ENCODE measurements around the gene SGPP1.
"Not testable (repeated sequence)": the region's sequence is repeated elsewhere in the genome, so short reads cannot be mapped to it uniquely, and the experiment has no call there.

Gene SGPP1

GRCh38 chr14:63676615-63677014 lies 51.2 kb downstream of the SGPP1 start:
- H3K36me3 Mint-ChIP-seq (ENCODE audit: low read depth) = peaks cover 14% of the 10 kb centered on the region
- H3K4me1 Mint-ChIP-seq (ENCODE audit: low read depth) = peaks cover 7% of the 10 kb centered on the region
- H3K4me3 Mint-ChIP-seq = no peak overlapping the region
- no peak overlapping the region for H3K27ac Mint-ChIP-seq
- no peak for DNase-seq (ENCODE audit: low spot score)
- no peaks in the 10 kb centered on the region for H3K9me3 Mint-ChIP-seq
- H3K27me3 Mint-ChIP-seq (ENCODE audit: low read depth) = no peaks in the 10 kb centered on the region

DNA sequence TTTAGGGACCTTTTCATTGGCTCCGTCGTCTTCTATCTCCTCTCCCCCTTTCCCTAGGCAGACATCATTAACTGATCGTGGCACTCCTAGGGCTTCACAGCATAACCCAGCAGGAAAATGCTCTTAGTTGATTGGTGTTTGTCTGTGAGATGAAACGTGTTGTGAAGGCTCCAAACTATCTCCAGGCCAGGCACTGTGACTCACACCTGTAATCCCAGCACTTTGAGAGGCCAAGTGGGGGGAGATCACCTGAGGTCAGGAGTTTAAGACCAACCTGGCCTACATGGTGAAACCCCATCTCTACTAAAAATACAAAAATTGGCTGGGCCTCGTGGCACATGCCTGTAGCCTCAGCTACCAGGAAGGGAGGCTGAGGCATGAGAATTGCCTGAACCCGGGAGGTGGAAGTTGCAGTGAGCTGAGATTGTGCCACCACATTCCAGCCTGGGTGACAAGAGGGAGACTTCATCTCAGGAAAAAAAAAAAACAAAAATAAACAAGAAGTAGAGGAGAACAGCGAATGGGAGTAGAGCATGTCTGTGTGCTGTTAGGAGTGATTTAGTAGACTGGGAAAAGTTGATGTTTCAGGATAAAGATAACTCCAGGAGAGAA lies 53.9 kb downstream of the SGPP1 start:
- Mint-ChIP-seq H3K9me3 (no peaks in the 10 kb centered on the region), H3K4me3 (no peak overlapping the region), H3K4me1 (ENCODE audit: low read depth) (peaks cover 7% of the 10 kb centered on the region), H3K27me3 (ENCODE audit: low read depth) (no peaks in the 10 kb centered on the region), H3K36me3 (ENCODE audit: low read depth) (peaks cover 4% of the 10 kb centered on the region), H3K27ac (no peak overlapping the region)
- DNase-seq (ENCODE audit: low spot score) = no peak

DNA sequence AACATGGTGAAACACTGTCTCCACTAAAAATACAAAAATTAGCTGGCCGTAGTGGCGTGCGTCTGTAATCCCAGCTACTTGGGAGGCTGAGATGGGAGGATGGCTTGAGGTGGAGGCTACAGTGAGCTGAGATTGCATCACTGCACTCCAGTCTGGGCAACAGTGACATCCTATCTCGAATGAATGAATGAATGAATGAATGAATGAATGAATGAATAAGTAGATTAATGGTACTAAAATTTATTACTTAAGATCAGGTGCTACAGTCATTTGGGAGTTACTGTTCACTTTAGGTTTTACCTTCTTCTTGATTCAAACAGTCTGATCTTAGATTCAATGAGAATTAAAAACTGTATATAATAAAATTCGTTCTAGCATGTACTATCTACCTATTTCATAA lies 54.6 kb downstream of the SGPP1 start:
- Mint-ChIP-seq H3K36me3 (ENCODE audit: low read depth) (peaks cover 4% of the 10 kb centered on the region), H3K9me3 (no peaks in the 10 kb centered on the region), H3K27me3 (ENCODE audit: low read depth) (no peaks in the 10 kb centered on the region), H3K4me1 (ENCODE audit: low read depth) (peaks cover 6% of the 10 kb centered on the region), H3K4me3 (no peak overlapping the region), H3K27ac (no peak overlapping the region)
- DNase-seq (ENCODE audit: low spot score) = no peak

GRCh38 chr14:63672417-63673180 lies 55.3 kb downstream of the SGPP1 start:
- Mint-ChIP-seq H3K27me3 (ENCODE audit: low read depth) (no peaks in the 10 kb centered on the region), H3K27ac (no peak overlapping the region), H3K4me1 (ENCODE audit: low read depth) (no peaks in the 10 kb centered on the region), H3K9me3 (no peaks in the 10 kb centered on the region), H3K36me3 (ENCODE audit: low read depth) (peaks cover 4% of the 10 kb centered on the region), H3K4me3 (no peak overlapping the region)
- DNase-seq (ENCODE audit: low spot score) = no peak

- Mint-ChIP-seq H3K36me3 (ENCODE audit: low read depth) (peaks cover 3% of the 10 kb centered on the region), H3K27me3 (ENCODE audit: low read depth) (no peaks in the 10 kb centered on the region), H3K9me3 (no peaks in the 10 kb centered on the region), H3K27ac (no peak overlapping the region), H3K4me3 (no peak overlapping the region), H3K4me1 (ENCODE audit: low read depth) (no peaks in the 10 kb centered on the region)
- no peak for DNase-seq (ENCODE audit: low spot score)
Observed at GRCh38 chr14:63671987-63672386, 55.9 kb downstream of the SGPP1 start.

DNA sequence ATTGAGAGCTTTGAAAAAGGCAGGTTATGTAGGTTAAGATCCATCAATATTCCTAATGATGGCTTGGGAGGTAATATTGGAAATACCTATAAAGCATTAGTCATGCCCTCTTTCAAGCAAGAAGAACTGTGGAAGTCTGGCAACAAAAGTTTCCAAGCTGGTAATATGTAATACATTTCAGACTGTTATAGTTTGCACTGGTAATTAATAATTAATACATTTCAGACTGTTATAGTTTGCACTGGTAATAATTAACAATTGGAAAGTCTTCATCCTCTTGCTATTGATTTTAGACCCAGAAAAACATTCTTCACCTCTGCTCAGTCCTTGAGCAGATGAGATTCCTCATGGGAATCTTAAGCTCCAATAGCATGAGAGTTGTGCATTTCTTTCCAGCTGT lies 57.2 kb downstream of the SGPP1 start:
- DNase-seq (ENCODE audit: low spot score) = no peak
- Mint-ChIP-seq H3K27me3 (ENCODE audit: low read depth) (no peaks in the 10 kb centered on the region), H3K27ac (no peak overlapping the region), H3K4me1 (ENCODE audit: low read depth) (no peaks in the 10 kb centered on the region), H3K36me3 (ENCODE audit: low read depth) (peaks cover 1% of the 10 kb centered on the region), H3K9me3 (no peaks in the 10 kb centered on the region), H3K4me3 (no peak overlapping the region)

GRCh38 chr14:63666335-63666734 lies 61.5 kb downstream of the SGPP1 start:
- H3K9me3 Mint-ChIP-seq = no peaks in the 10 kb centered on the region
- H3K4me1 Mint-ChIP-seq (ENCODE audit: low read depth) = no peaks in the 10 kb centered on the region
- H3K36me3 Mint-ChIP-seq (ENCODE audit: low read depth) = no peaks in the 10 kb centered on the region
- no peak overlapping the region for H3K27ac Mint-ChIP-seq
- DNase-seq (ENCODE audit: low spot score) = no peak
- H3K27me3 Mint-ChIP-seq (ENCODE audit: low read depth) = no peaks in the 10 kb centered on the region
- no peak overlapping the region for H3K4me3 Mint-ChIP-seq

DNA sequence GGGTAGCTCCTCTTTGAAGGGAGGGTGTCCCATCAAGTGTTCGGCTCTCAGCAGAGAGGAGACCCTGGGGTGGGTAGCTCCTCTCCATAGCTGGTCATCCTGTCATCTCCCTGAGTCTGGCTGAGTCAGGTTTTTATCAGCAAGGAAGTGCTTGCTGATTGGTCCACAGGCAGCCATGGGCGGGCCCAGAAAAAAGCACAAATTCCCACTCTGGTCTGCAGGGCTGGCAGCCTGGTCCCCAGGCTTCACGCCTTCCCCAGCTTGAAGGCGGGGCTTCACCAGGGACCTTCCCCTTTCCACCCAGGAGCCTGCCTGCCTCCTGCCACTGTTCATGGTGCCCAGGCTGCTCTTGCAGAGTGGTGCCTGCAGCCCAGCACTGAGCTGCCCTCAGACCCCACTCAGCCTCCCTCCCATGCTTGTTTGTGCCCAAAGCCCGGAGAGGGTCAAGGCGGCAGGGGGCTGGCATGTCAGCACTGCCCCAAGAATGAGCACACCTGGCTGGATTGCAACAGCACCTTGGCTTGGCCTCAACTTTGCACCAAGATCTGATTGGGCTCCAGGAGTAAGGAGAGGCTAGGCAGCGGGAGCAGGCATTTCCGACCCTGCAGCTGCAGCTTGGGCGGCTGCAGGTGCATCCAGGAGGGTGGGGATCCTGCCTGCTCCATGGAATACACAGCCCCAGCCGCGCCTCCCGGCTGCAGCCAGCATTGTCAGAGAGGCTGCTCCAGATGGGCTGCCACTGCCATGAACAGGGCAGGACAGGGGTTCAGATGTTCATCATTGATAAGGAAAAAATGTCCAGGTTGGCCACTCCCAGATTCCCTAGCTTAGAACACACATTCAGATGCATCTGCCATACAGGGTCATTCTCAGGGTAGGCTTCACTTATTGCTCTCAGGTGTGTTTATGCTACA lies 64.2 kb downstream of the SGPP1 start:
- DNase-seq (ENCODE audit: low spot score) = peak; percentile 1
- Mint-ChIP-seq H3K4me3 (no peak overlapping the region), H3K9me3 (no peaks in the 10 kb centered on the region), H3K36me3 (ENCODE audit: low read depth) (peaks cover 1% of the 10 kb centered on the region), H3K4me1 (ENCODE audit: low read depth) (peaks cover 3% of the 10 kb centered on the region), H3K27ac (no peak overlapping the region), H3K27me3 (ENCODE audit: low read depth) (no peaks in the 10 kb centered on the region)

DNA sequence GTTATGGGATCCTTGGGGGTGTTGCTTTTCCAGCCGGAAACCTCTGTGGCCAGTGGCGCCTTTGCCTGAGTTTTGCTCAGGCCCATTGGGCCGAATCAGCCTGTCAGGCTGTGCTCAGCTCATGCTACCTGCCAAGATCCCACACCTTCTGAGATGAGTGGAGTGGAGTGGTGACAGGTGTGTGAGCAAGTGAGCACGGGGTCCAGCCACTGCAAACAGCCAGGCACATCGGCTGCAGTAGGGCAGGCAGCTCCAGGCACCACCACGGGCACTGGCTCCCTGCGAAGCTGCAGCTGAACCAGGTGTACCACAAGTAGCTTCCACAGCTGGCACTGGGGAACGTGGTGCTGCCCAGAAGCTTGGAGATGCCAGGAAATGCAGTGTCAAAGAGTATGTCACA lies 65.1 kb downstream of the SGPP1 start:
- H3K27ac Mint-ChIP-seq = no peak overlapping the region
- H3K4me3 Mint-ChIP-seq = no peak overlapping the region
- no peaks in the 10 kb centered on the region for H3K27me3 Mint-ChIP-seq (ENCODE audit: low read depth)
- no peaks in the 10 kb centered on the region for H3K9me3 Mint-ChIP-seq
- peaks cover 3% of the 10 kb centered on the region for H3K4me1 Mint-ChIP-seq (ENCODE audit: low read depth)
- DNase-seq (ENCODE audit: low spot score) = no peak
- peaks cover 1% of the 10 kb centered on the region for H3K36me3 Mint-ChIP-seq (ENCODE audit: low read depth)

GRCh38 chr14:63661881-63662280 lies 66.0 kb downstream of the SGPP1 start:
- not testable (repeated sequence) for H3K36me3 Mint-ChIP-seq (ENCODE audit: low read depth); H3K4me1 Mint-ChIP-seq (ENCODE audit: low read depth); H3K4me3 Mint-ChIP-seq; H3K27me3 Mint-ChIP-seq (ENCODE audit: low read depth); H3K9me3 Mint-ChIP-seq; DNase-seq (ENCODE audit: low spot score); H3K27ac Mint-ChIP-seq

DNA sequence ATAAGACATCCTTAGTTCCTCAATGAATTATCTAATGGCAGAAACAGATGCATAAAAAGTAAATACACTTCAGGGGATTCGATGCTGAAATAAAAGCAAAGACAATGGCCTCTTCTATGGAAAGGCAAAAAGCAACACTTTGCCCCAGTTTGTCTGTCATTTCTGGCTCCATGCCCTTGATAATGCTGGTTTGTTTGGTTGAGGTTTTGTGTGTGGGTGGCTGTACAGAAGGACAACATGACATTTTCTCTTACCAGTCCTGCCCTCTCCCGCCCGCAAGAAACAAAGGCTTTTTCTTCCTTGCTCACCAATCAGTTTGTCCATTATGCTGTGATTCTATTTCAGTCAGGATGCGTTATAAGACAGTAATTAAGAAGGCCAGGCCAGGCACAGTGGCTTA lies 68.1 kb downstream of the SGPP1 start:
- no peaks in the 10 kb centered on the region for H3K27me3 Mint-ChIP-seq (ENCODE audit: low read depth)
- H3K36me3 Mint-ChIP-seq (ENCODE audit: low read depth) = peaks cover 1% of the 10 kb centered on the region
- no peak overlapping the region for H3K27ac Mint-ChIP-seq
- DNase-seq (ENCODE audit: low spot score) = no peak
- H3K4me1 Mint-ChIP-seq (ENCODE audit: low read depth) = peaks cover 3% of the 10 kb centered on the region
- H3K9me3 Mint-ChIP-seq = no peaks in the 10 kb centered on the region
- H3K4me3 Mint-ChIP-seq = no peak overlapping the region

DNA sequence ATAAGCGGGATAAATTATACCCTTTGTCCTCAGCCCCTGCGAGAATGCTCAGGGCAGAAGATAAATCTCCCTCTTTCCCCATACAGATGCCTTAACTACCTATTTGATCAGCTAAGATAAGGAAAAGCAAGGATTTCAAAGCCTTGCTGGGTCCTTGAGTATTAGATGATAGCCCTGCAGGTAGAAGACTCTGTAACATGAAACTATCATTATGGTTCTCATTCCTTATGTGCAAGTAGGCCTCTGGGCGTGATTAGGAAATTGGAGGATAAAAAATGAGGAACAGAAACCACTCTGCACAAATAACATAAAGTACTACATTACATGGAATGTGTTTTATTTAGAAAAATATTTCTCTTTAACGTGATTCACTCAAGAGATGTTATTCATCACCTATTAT lies 71.7 kb downstream of the SGPP1 start:
- no peaks in the 10 kb centered on the region for H3K27me3 Mint-ChIP-seq (ENCODE audit: low read depth)
- H3K4me3 Mint-ChIP-seq = no peak overlapping the region
- peaks cover 5% of the 10 kb centered on the region for H3K36me3 Mint-ChIP-seq (ENCODE audit: low read depth)
- no peaks in the 10 kb centered on the region for H3K9me3 Mint-ChIP-seq
- H3K4me1 Mint-ChIP-seq (ENCODE audit: low read depth) = peaks cover 3% of the 10 kb centered on the region
- no peak for DNase-seq (ENCODE audit: low spot score)
- no peak overlapping the region for H3K27ac Mint-ChIP-seq

DNA sequence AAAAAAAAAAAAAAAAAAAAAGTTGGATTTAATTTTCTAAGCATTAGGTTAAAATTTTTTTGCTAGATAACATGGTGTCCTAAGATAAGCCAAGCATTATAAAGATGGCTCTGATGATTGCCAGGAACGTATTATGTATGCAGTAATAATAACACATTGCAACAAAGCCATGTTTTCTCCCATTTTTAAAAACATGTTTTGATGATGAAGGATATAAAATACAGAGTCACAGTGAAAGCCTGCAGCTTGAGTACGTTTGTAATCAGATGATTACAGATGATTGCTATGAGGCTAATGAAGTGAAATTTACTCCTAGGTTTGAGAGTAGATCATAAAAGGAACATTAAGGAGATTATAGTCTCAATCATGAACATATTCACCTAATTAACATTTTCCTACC lies 72.9 kb downstream of the SGPP1 start:
- DNase-seq (ENCODE audit: low spot score) = no peak
- no peak overlapping the region for H3K27ac Mint-ChIP-seq
- no peak overlapping the region for H3K4me3 Mint-ChIP-seq
- peaks cover 13% of the 10 kb centered on the region for H3K4me1 Mint-ChIP-seq (ENCODE audit: low read depth)
- no peaks in the 10 kb centered on the region for H3K9me3 Mint-ChIP-seq
- H3K36me3 Mint-ChIP-seq (ENCODE audit: low read depth) = peaks cover 5% of the 10 kb centered on the region
- H3K27me3 Mint-ChIP-seq (ENCODE audit: low read depth) = no peaks in the 10 kb centered on the region

DNA sequence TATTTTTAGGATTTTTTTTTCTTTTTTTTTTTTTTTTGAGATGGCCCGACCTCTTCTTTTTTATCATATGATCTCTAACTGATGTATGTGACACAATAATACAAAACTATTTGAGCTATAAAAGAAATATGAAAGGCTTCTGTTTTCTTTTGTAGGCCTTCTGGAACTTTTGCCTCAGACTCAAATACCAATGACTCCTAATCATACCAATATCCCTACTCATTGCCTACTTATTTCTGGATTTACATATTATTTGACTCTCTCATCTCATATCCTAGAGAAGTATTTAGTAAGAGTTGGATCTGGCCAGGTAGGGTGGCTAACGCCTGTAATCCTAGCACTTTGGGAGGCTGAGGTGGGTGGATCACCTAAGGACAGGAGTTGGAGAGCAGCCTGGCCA lies 73.5 kb downstream of the SGPP1 start:
- Mint-ChIP-seq H3K36me3 (ENCODE audit: low read depth) (peaks cover 3% of the 10 kb centered on the region), H3K27ac (no peak overlapping the region)

More for the DNA sequence above, 73.5 kb downstream of the SGPP1 start:
- Mint-ChIP-seq H3K4me1 (ENCODE audit: low read depth) (peaks cover 14% of the 10 kb centered on the region), H3K4me3 (no peak overlapping the region), H3K27me3 (ENCODE audit: low read depth) (no peaks in the 10 kb centered on the region), H3K9me3 (no peaks in the 10 kb centered on the region)
- DNase-seq (ENCODE audit: low spot score) = no peak
